GM18498 (cell line): Measurements from ENCODE around the gene KCNK6.
"Not testable (repeated sequence)": the region's sequence is repeated elsewhere in the genome, so short reads cannot be mapped to it uniquely, and the experiment has no call there.

Experiments used
- ATAC-seq: cut with Tn5 transposase; IDR thresholded peaks from one replicate; pipeline ENCODE4 v1.9.1; 2021; ENCODE audit warnings: mild to moderate bottlenecking, moderate library complexity; ENCODE audit not compliant: unreplicated experiment

Gene KCNK6

DNA sequence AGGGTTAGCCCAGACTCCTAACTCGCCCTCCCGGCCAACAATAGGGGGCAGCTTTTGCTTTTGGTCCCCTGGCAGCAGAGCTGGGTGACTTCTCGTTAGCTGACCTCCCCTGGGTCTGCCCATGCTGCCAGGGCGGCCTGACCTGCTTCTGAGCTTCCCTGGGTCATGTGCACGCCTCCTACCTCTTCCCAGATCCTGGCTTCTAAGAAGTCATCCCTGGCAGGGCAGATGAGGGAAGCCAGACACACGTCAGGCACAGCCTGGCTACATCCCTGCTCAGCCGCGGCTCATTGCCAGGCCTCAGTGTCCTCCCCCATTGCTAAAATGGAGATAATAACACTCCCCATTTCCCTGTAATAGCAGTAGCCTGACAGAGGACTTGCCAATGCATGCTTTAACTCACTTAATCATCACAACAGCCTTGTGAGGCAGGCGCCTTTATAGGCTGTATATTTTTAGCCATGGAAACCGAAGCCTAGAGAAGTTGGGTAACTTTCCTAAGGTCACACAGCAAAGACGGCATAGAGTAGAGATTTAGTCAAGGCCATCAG is 2.1 kb downstream of the KCNK6 start:
- ATAC-seq: no peak

- ATAC-seq: no peak
These were observed 3.6 kb downstream of the KCNK6 start for GRCh38 chr19:38323291-38323690.

GRCh38 chr19:38324431-38324830 is 4.8 kb downstream of the KCNK6 start:
- no peak for ATAC-seq

- ATAC-seq: no peak
These were observed 6.9 kb downstream of the KCNK6 start for GRCh38 chr19:38326591-38326990.

DNA sequence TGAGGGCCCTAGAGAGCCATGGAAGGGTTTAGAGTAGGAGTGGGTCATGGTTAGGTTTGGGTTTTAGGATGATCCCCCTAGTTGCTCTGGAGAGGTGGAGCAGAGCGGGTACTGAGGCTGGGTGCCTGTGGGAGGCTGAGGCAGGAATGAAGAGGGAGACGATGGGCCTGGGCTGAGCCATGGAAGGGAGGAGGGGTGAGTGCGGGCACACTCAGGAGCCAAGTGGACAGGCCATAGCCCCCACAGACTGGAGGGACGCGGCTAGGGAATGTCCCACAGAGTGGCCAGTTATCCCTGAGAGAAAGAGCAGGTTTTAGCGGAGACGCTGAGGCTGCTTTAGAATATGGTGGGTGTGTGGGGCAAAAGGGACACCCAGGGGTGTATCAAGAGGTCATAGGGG is 10.0 kb downstream of the KCNK6 start:
- ATAC-seq: no peak

- no peak for ATAC-seq
These were observed 12.1 kb downstream of the KCNK6 start for GRCh38 chr19:38331728-38332127.

DNA sequence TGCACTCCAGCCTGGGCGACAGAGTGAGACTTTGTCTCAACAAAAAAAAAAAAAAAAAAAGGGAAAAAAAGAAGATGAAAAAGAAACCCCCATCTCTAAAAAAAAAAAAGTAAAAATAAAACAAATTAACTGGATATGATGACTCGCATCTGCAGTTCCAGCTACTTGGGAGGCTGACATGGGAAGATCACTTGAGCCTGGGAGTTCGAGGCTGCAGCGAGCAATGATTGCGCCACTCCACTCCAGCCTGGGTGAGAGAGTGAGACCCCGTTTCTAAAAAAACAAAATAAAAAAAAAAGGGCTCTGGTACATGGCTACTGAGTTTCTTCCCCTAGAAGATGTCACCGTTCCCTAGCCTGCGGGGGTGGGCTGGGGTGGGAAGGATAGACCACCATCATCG is 13.6 kb downstream of the KCNK6 start:
- no peak for ATAC-seq

DNA sequence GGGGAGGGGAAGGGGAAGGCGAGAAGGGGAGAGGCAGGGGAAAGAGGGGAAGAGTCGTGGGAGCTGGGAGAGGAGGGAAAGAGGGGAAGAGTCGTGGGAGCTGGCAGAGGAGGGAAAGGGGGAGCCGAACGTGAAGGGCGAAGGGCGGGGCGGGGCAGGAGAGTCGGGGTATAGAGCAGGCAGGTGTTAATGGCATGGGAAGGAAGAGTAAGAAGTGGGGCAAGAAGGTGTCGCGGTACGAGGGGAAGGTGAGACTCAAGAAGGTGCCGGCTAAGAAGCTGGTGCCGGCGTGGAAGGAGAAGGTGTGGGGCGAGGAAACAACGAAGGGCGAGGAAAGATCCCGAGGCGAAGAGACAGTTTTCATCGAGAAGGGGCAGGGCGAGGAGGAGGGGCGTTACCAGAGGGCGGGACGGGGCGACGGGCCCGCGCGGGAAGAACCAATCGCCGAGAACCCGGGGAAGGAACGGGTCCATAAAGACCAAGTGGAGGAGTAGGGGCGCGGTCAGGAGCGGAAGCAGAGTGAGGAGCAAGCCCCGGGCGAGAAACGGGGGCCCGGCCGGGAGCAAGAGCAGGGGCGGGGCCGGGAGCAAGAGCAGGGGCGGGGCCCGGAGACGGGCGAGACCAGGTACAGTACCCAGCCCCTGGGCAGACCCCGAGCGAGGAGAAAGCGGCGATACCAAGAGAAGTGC is 16.4 kb downstream of the KCNK6 start:
- ATAC-seq: peak; percentile 70

GRCh38 chr19:38336638-38337359 is 17.2 kb downstream of the KCNK6 start:
- peak; percentile 58 for ATAC-seq

GRCh38 chr19:38337360-38337653 is 17.7 kb downstream of the KCNK6 start:
- ATAC-seq: no peak

GRCh38 chr19:38339011-38339410 is 19.4 kb downstream of the KCNK6 start:
- ATAC-seq: not testable (repeated sequence)

DNA sequence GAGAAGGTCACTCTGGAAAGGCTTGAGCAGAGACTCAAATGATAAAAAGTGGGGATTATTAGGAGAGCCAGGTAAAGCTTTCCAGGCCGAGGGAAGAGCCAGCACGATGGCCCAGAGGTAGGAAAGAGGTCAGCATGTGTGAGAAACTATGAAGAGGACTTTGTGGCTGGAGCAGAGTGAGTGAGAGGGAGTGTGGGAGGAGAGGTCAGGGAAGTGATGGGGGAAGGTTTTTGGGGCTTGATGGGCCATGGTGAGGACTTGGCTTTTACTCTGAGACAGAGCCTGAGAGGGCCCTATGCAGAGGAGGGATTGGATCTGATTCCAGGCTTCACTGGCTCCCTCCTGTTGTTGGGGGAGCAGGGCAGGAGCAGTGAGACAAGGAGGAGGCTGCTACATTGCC is 21.3 kb downstream of the KCNK6 start:
- ATAC-seq: no peak

DNA sequence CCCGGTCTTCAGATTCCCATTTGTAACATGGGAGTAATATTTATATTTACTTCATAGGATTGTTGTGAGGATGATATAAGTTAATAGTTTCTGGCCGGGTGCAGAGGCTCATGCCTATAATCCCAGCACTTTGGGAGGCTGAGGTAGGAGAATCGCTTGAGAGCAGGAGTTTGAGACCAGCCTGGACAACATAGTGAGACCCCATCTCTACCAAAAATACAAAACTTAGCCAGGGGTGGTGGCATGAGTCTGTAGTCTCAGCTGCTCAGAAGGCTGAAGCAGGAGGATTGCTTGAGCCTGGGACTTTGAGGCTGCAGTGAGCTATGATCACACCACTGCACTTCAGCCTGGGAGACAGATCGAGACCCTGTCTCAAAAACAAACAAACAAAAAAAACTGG is 27.2 kb downstream of the KCNK6 start:
- ATAC-seq: no peak

DNA sequence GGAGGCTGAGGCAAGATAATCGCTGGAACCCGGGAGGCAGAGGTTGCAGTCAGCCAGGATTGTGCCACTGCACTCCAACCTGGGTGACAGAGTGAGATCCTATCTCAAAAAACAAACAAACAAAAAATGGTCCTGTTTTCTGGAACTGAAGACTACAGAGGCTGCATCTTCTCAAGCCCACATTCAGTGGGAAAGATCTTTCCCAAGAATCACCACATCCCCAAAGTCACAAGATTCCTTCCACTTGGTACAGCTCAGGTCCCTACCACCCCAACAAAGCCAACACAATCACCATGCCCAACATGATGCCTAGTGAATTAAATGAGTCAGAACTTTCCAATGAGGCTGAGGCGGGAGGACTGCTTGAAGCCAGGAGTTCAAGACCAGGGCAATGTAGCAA is 31.2 kb downstream of the KCNK6 start:
- ATAC-seq: no peak

DNA sequence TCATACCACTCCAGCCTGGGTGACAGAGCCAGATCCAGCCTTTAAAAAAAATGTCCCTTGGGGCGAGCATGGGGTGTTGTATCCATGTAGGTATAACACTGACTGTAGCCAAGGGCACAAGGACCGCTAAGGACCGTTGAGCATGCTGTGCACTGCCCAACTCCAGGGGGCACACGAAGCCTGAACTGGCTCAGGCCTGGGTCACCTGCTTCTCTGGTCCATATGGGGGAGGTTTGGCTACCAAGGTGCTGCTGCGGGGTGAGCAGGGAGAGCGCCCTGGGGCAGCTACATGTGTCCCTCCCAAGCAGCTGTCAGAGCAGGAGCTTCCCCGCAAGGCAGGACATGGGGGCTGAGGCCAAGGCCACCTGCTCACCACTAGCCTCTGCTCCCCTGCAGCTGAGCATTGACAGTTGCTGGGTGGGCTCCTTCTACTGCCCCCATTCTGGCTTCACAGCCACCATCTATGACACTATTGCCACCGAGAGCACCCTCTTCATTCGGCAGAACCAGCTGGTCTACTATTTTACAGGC is 32.3 kb downstream of the KCNK6 start:
- no peak for ATAC-seq

DNA sequence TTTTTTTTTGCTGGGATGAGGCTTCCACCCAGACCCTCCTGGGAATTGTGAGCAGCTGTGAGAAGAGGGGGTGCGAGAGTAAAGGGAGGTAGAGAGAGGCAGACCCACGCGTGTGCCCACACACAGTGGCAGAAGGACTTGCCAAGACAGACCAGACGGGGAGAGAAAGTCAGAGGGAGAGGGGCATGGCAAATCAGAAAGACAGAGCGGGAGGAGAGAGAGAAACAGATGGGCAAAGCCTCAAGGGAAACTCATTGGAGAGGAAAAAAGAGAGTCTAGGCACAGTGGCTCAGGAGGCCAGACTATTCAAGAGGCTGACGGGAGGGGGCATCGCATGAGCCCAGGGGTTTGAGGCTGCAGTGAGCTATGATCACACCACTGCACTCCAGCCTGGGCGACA is 33.0 kb downstream of the KCNK6 start:
- no peak for ATAC-seq

GRCh38 chr19:38355728-38356725 is 36.4 kb downstream of the KCNK6 start:
- ATAC-seq: no peak

DNA sequence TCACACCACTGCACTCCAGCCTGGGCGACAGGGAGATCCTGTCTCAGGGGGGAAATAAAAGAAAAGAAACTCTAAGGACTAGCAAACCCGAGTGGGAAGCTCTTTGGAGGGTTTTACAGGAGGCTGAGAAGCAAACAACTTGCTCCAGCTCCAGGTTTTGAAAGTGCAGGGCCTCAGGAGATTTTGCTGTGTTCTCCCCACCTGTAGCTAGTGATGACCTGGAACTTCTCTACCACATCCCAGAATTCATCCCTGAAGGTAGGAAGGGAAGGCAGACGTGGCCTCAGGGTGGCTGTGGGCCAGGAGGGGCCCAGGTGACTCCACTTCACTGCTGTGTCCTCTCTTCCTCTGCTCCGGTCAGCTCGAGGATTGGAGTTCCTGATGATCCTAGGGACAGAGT is 38.4 kb downstream of the KCNK6 start:
- no peak for ATAC-seq

DNA sequence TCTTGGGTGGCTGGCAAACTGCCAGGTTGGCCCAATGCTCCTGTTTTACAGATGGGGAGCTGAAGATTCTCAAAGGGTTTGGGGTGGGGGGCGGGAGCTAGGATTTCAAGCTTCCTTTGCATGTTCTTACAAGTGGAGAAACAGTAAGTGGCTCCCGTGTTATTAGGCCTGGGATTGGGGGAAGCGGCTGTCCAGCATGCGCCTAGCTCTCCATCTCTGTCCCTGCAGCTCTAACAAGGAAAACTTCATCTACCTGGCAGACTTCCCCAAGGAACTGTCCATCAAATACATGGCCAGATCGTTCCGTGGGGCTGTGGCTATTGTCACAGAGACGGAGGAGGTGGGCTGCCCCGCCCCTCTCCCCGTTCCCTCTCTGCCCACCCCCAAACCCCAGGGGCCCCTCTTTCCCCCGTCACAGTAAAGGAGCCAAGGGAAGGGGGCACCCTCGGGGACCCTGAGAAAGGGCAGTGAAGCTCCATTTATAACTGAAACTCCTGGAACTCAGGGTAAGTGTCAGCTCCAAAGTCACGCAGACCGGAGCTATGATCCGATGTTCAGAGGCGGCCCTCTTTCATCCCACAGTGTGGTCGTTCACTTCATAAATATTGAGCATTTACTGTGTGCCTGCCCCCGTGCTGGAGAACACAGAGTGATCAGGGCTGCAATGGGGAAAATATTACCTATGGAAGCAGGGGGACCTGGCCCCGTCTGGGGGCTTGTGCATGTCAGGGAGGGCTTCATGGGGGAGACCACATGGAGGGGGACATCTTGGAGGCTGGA is 39.8 kb downstream of the KCNK6 start:
- ATAC-seq: no peak

DNA sequence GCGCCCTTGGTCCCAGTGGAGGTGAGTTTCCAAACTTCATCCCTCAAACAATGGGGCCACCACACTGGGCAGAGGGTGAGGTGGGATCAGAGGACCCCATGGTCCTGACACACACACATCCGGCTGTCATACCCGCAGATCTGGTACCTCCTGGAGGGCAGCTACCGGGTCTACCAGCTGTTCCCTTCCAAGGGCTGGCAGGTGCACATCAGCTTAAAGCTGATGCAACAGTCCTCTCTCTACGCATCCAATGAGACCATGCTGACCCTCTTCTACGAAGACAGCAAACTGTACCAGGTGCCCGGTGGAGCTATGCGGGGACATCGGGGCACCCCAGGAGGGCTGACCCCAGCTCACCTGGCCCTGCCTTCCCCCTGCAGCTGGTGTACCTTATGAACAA is 40.7 kb downstream of the KCNK6 start:
- ATAC-seq: no peak
